Liver (tissue), 3 donors: ENCODE data around the gene KLC3.

ENCODE experiments used
- JUND ChIP-seq, 2 donors: IDR thresholded peaks; 2 replicates each; pipeline ENCODE4 v1.6.1; 2016; ENCODE audit warnings: antibody characterized with exemption in 2 of 2
- RAD21 ChIP-seq, 2 donors: IDR thresholded peaks; 2 replicates each; pipeline ENCODE4 v1.6.1; 2016; ENCODE audit warnings: antibody characterized with exemption in 2 of 2, mild to moderate bottlenecking in 2 of 2
- TAF1 ChIP-seq: conservative IDR thresholded peaks from 2 replicates; pipeline ENCODE4 v1.6.1; 2016; ENCODE audit warnings: antibody characterized with exemption, mild to moderate bottlenecking
- TF ChIP-seq, protein P1 (sequence below): fragments of 150-350 bp; IDR thresholded peaks from 2 replicates; pipeline ENCODE4 v1.5.1; 2017; ENCODE audit warnings: improper control_type of control experiment, low read depth, low read length; ENCODE audit not compliant: missing input control
- TF ChIP-seq, protein P2 (sequence below): IDR thresholded peaks from 2 replicates; pipeline ENCODE4 v1.6.1; 2016; ENCODE audit warnings: antibody characterized with exemption
- TF ChIP-seq, protein P3 (sequence below): IDR thresholded peaks from 2 replicates; pipeline ENCODE4 v1.6.1; 2016; ENCODE audit warnings: antibody characterized with exemption
- donor health status: healthy.
- donor health status: healthy.

DNA sequence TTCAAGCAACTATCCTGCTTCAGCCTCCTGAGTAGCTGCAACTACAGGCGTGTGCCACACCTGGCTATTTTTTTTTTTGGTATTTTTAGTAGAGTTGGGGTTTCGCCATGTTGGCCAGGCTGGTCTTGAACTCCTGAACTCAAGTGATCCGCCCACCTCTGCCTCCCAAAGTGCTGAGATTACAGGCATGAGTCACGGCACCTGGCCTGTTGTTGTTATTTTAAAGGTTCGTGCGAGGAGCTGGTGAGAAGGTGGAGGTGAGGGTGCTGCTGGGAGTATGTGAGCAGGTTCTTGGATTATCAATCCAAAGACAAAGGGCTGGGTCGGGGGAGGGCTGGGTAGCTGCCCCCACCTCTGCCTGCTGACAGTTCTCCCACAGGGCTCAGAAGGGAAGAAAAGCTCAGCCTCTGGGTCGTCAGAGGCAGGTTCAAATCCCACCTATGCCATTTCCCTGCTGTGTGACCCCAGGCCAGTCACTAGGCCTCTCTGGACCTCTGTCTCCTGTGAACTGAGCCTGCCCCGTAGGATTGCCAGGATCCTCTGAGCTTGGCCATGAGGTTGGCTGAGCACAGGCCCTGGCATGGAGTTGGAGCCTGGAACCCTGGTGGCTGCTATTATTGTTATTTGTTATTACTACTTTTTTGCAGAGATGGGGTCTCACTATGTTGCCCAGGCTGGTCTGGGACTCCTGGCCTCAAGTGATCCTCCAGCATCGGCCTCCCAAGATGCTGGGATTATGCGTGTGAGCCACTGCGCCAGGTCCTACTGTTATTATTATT lies 19.4 kb upstream of the KLC3 start:
- TF ChIP-seq RAD21 (IDR thresholded peaks at IDR 0.05): no peak
- TF ChIP-seq JUND (IDR thresholded peaks at IDR 0.05): no peak
- TF ChIP-seq TAF1: no peak
- TF ChIP-seq, protein P1, sequence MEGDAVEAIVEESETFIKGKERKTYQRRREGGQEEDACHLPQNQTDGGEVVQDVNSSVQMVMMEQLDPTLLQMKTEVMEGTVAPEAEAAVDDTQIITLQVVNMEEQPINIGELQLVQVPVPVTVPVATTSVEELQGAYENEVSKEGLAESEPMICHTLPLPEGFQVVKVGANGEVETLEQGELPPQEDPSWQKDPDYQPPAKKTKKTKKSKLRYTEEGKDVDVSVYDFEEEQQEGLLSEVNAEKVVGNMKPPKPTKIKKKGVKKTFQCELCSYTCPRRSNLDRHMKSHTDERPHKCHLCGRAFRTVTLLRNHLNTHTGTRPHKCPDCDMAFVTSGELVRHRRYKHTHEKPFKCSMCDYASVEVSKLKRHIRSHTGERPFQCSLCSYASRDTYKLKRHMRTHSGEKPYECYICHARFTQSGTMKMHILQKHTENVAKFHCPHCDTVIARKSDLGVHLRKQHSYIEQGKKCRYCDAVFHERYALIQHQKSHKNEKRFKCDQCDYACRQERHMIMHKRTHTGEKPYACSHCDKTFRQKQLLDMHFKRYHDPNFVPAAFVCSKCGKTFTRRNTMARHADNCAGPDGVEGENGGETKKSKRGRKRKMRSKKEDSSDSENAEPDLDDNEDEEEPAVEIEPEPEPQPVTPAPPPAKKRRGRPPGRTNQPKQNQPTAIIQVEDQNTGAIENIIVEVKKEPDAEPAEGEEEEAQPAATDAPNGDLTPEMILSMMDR: no peak
- TF ChIP-seq, protein P2, sequence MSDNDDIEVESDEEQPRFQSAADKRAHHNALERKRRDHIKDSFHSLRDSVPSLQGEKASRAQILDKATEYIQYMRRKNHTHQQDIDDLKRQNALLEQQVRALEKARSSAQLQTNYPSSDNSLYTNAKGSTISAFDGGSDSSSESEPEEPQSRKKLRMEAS: no peak
- TF ChIP-seq, protein P3, sequence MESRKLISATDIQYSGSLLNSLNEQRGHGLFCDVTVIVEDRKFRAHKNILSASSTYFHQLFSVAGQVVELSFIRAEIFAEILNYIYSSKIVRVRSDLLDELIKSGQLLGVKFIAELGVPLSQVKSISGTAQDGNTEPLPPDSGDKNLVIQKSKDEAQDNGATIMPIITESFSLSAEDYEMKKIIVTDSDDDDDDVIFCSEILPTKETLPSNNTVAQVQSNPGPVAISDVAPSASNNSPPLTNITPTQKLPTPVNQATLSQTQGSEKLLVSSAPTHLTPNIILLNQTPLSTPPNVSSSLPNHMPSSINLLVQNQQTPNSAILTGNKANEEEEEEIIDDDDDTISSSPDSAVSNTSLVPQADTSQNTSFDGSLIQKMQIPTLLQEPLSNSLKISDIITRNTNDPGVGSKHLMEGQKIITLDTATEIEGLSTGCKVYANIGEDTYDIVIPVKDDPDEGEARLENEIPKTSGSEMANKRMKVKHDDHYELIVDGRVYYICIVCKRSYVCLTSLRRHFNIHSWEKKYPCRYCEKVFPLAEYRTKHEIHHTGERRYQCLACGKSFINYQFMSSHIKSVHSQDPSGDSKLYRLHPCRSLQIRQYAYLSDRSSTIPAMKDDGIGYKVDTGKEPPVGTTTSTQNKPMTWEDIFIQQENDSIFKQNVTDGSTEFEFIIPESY: no peak
